HG03066 (cell line): ENCODE data around the gene QTRT2.

Experiments
- ATAC-seq: cut with Tn5 transposase; IDR thresholded peaks from one replicate; pipeline ENCODE4 v1.9.1; 2021; ENCODE audit warnings: low read depth; ENCODE audit not compliant: unreplicated experiment

Gene QTRT2

GRCh38 chr3:114119776-114120175 is 63.2 kb downstream of the QTRT2 start:
- ATAC-seq: no peak

- no peak for ATAC-seq
Observed at GRCh38 chr3:114120211-114120610, 63.7 kb downstream of the QTRT2 start.

- no peak for ATAC-seq
Observed at GRCh38 chr3:114122027-114122709, 65.6 kb downstream of the QTRT2 start.

DNA sequence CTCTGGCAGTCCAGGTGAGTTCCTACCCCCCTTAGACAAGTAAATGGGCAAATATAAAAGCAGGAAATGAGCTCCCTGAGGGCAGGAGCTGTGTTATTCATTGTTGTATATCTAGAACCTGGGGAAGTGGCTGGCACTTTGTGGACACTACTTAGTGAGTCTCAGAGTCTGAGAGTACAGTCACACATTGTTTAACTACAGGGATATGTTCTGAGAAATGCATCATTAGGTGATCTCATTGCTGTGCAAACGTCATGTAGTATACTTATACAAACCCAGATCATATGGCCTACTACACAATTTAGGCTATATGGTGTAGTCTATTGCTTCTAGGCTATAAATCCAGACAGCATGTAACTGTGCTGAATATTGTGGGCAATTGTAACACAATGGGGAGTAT is 69.9 kb downstream of the QTRT2 start:
- ATAC-seq: no peak

DNA sequence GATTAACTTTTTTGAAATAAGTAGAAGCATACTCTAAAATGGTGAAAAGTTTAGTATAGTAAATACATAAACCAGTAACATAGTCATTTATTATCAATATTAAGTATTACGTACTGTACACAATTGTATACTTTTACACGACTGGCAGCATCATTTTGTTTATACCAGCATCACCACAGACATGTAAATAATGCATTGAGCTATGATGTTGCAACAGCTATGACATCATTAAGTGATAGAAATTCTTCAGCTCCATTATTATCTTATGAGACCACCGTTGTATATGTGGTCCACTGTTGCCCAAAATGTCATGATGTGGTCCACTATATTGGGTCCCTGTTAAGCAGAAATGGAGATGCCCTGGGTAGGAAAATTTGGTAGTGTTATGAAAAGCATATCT is 71.0 kb downstream of the QTRT2 start:
- ATAC-seq: no peak

DNA sequence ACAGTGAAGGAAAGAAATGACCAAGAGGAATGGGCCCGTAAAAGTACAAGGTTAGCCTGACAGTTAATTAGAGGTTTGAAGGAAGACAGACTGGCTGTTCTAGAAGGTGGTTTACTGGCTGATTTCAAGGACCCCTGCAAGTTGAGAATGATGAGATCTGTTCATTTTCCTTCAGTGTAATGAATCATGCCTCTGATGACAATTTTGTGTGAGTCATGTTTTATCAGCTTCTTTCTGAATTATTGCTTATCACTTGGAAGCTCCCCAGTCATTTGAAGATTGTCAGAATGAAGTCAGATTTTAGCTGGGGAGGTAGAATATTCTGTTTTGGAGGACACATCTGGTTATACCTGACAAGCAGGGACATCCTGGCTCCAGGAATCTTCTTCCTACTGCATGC is 71.7 kb downstream of the QTRT2 start:
- no peak for ATAC-seq

GRCh38 chr3:114128826-114129225 is 72.3 kb downstream of the QTRT2 start:
- ATAC-seq: no peak

GRCh38 chr3:114132500-114132899 is 76.0 kb downstream of the QTRT2 start:
- no peak for ATAC-seq

GRCh38 chr3:114133947-114134346 is 77.4 kb downstream of the QTRT2 start:
- ATAC-seq: no peak
